ENCODE results near the gene RBSN. TPM values are rescaled to one million over a fixed set of nuclear protein-coding genes. Genes with fewer than 3 reads are reported as not detected.
A peak's percentile ranks its signal among the peaks of the same experiment; 100 is the strongest.

Gene RBSN
- total and polyA plus RNA-seq, 7 experiments from 2014 or later, result 20.5 to 54.4 (median 39.0) TPM

DNA sequence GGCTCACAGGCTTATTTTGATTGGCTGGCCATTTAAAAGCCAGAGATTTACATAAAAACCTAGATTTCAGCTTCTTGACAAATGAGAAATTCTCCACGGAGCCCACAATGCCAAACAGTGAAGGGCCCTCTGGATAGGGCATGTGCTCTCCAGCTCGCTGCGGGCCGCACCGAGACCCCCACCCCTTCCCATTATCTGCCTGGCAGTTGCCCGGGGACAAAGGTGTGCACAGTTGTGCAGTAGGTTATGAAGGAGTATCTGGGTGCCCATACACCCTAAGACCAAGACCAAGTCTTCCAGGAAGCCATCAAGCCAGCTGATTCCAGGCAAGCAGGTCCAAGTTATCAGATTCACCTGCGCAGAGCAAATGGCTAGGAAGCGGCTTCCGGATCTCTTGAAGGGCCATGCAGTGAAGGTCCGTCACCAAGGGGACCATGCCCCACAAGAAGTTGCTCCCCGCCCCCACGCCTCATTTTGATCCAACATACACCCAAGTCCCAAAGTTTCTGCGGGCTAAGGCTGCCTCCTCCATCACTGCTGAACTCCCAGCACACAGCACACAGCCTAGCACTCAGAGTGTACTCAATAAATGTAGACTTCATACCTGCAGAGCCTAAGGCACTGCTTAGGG, 35.2 kb downstream of the RBSN start:
- ATAC-seq (no peak), DNase-seq (no peak)
- Mint-ChIP-seq H3K36me3 (peaks cover 0 to 11% (median 2%) of the 10 kb centered on the region in 5 donors), H3K27ac (peak overlapping the region; percentile 57 to 96 (median 88)), H3K9me3 (no peaks in the 10 kb centered on the region), H3K4me1 (peaks cover 16 to 31% (median 25%) of the 10 kb centered on the region in 7 donors), H3K27me3 (no peaks in the 10 kb centered on the region), H3K4me3 (peak overlapping the region; percentile 94 to 98 (median 96))
- ChIA-PET CTCF (interaction anchor here (2.5 kb wide), 1 partner anchor 13 kb away, joined by 14 read pairs; no protein-coding TSS in a partner anchor), POLR2A (interaction anchor here (1.1 to 1.5 kb wide), 3 partner anchors 14 to 117 kb away, joined by 3 to 4 read pairs (median 4); no protein-coding TSS in a partner anchor)
- peak overlapping the region; percentile 87 for H3K27ac ChIP-seq (ENCODE audit: low read depth, low read length)
- peaks cover 7 to 14% of the 10 kb centered on the region in 2 donors for H3K4me1 ChIP-seq (ENCODE audit: control insufficient read depth in 2 of 2, insufficient read depth in 2 of 2, low read length in 2 of 2)
- peak overlapping the region; percentile 86 for H3K4me3 ChIP-seq (ENCODE audit: low read length)
- intact Hi-C loops (cut with micrococcal nuclease), result loop anchor here (2.0 to 10.0 kb wide), 2 partner anchors 13 to 1639 kb away; partner anchors contain the start of gene NUP210 (in 1 of the 2)
- no peaks in the 10 kb centered on the region for H3K27me3 ChIP-seq (ENCODE audit: control insufficient read depth in 2 of 2, insufficient read depth in 2 of 2, low read length in 2 of 2)
- H3K36me3 ChIP-seq (ENCODE audit: control insufficient read depth in 2 of 3, insufficient read depth in 3 of 3, low read length in 3 of 3), result peaks cover 0 to 11% (median 0%) of the 10 kb centered on the region in 3 experiments
- H3K9me3 ChIP-seq (ENCODE audit: control insufficient read depth in 2 of 3, low read length in 3 of 3), result no peaks in the 10 kb centered on the region

DNA sequence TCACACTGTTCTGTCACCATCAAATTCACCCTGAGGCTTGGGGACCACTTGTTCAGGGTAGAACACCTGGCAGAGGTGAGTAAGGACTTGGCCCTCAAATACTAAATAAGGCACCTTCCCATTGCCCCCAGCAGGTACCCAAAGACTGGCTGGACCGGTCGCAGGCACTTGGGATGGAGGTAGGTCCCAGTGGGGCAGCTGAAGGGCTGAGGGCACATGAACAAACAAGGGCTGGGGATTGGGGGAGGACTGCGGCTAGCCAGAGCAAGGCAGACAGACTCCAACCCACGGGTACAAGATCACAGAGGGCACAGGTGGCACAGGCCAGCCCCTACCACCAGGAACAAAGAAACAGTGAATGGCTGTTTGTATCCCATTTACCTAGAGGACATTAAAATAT, 35.7 kb downstream of the RBSN start:
- Histone ChIP-seq H3K27ac (ENCODE audit: low read depth, low read length) (no peak overlapping the region), H3K4me1 (ENCODE audit: control insufficient read depth in 2 of 2, insufficient read depth in 2 of 2, low read length in 2 of 2) (peaks cover 7 to 14% of the 10 kb centered on the region in 2 donors), H3K36me3 (ENCODE audit: control insufficient read depth in 2 of 3, insufficient read depth in 3 of 3, low read length in 3 of 3) (peaks cover 0 to 16% (median 4%) of the 10 kb centered on the region in 3 experiments), H3K4me3 (ENCODE audit: low read length) (no peak overlapping the region), H3K9me3 (ENCODE audit: control insufficient read depth in 2 of 3, low read length in 3 of 3) (no peaks in the 10 kb centered on the region), H3K27me3 (ENCODE audit: control insufficient read depth in 2 of 2, insufficient read depth in 2 of 2, low read length in 2 of 2) (no peaks in the 10 kb centered on the region)
- H3K36me3 Mint-ChIP-seq, result peaks cover 0 to 16% (median 6%) of the 10 kb centered on the region in 5 donors
- no peaks in the 10 kb centered on the region for H3K27me3 Mint-ChIP-seq
- H3K9me3 Mint-ChIP-seq, result no peaks in the 10 kb centered on the region
- H3K4me1 Mint-ChIP-seq, result peaks cover 21 to 36% (median 27%) of the 10 kb centered on the region in 7 donors
- DNase-seq, result no peak
- peak overlapping the region in 5 of 9 donors; percentile 11 to 87 (median 68) for H3K27ac Mint-ChIP-seq
- H3K4me3 Mint-ChIP-seq, result peak overlapping the region; percentile 94 to 98 (median 96)
- ChIA-PET CTCF (no interaction called here), POLR2A (no interaction called here)
- intact Hi-C loops (cut with micrococcal nuclease), result loop anchor here in 1 of 2 donors (10.0 kb wide), 1 partner anchor 1638 kb away; the partner anchor contains the start of gene NUP210
- no peak for ATAC-seq

DNA sequence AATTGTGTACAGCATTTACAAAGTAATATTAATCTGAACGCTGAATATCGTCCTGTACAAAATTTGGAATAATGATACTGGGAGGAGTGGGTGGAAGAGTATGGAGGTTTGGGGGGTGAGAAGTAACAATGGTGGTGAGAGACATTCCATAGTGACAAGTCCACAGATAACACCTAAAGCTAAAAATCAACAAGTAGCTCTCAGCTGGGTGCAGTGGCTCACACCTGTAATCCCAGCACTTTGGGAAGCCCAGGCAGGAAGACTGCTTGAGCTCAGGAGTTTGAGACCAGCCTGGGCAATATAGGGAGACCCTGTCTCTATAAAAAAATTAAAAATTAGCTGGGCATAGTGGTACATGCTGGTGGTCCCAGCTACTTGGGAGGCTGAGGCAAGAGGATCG, 38.9 kb downstream of the RBSN start:
- Mint-ChIP-seq H3K27me3 (no peaks in the 10 kb centered on the region), H3K4me1 (peaks cover 26 to 39% (median 34%) of the 10 kb centered on the region in 7 donors), H3K9me3 (peaks cover 0 to 4% (median 0%) of the 10 kb centered on the region in 11 donors), H3K36me3 (peaks cover 10 to 25% (median 12%) of the 10 kb centered on the region in 5 donors), H3K4me3 (no peak overlapping the region), H3K27ac (peak overlapping the region in 3 of 9 donors; percentile 29 to 88 (median 65))
- Histone ChIP-seq H3K4me1 (ENCODE audit: control insufficient read depth in 2 of 2, insufficient read depth in 2 of 2, low read length in 2 of 2) (peaks cover 7 to 18% of the 10 kb centered on the region in 2 donors), H3K27me3 (ENCODE audit: control insufficient read depth in 2 of 2, insufficient read depth in 2 of 2, low read length in 2 of 2) (no peaks in the 10 kb centered on the region), H3K27ac (ENCODE audit: low read depth, low read length) (no peak overlapping the region), H3K4me3 (ENCODE audit: low read length) (no peak overlapping the region), H3K9me3 (ENCODE audit: control insufficient read depth in 2 of 3, low read length in 3 of 3) (no peaks in the 10 kb centered on the region), H3K36me3 (ENCODE audit: control insufficient read depth in 2 of 3, insufficient read depth in 3 of 3, low read length in 3 of 3) (peaks cover 0 to 35% (median 4%) of the 10 kb centered on the region in 3 experiments)
- no peak for DNase-seq
- ChIA-PET CTCF (no interaction called here), POLR2A (interaction anchor here (0.9 kb wide), 1 partner anchor 12 kb away, joined by 5 read pairs; no protein-coding TSS in a partner anchor)
- intact Hi-C loops (cut with micrococcal nuclease), result loop anchor here in 1 of 2 donors (10.0 kb wide), 1 partner anchor 1635 kb away; the partner anchor contains the start of gene NUP210
- ATAC-seq, result no peak

DNA sequence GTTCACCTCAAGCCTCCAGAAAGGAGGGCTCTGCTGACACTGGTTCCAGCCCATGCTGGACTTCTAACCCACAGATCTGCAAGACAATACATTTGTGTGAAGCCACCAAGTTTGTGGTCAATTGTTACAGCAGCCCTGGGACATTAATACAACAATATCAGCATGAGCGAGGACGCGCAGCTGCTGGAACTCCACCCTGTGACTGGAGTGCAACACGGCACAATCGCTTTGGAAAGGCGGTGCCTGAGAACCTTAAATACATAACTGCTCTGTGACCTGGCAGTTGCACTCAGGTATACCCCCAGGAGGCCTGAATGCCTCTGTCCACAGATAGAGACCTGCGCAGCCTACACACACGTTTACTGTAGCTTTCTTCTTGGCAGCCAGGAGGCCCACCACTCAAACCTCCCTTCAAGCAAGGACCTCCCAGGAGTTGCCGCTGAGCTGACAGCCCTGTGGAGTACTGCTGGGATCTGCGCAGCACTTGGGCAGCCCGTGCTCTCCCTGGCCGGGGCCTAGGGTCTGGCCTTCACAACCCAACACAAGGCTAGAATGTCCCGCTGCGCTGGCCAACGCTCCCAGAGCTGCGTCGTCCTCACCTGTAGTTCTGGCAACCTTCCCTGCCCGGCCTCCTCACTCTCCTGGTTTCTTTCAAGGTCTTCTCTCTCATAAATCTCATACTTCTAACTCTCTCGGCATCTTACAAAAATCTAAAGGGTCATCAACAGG, 42.1 kb downstream of the RBSN start:
- H3K27me3 Mint-ChIP-seq, result no peaks in the 10 kb centered on the region
- ATAC-seq, result no peak
- intact Hi-C loops (cut with micrococcal nuclease), result no loop called here
- Histone ChIP-seq H3K27me3 (ENCODE audit: control insufficient read depth in 2 of 2, insufficient read depth in 2 of 2, low read length in 2 of 2) (no peaks in the 10 kb centered on the region), H3K4me3 (ENCODE audit: low read length) (no peak overlapping the region), H3K4me1 (ENCODE audit: control insufficient read depth in 2 of 2, insufficient read depth in 2 of 2, low read length in 2 of 2) (peaks cover 0 to 12% of the 10 kb centered on the region in 2 donors), H3K9me3 (ENCODE audit: control insufficient read depth in 2 of 3, low read length in 3 of 3) (no peaks in the 10 kb centered on the region), H3K27ac (ENCODE audit: low read depth, low read length) (no peak overlapping the region), H3K36me3 (ENCODE audit: control insufficient read depth in 2 of 3, insufficient read depth in 3 of 3, low read length in 3 of 3) (peaks cover 0 to 46% (median 4%) of the 10 kb centered on the region in 3 experiments)
- peaks cover 17 to 41% (median 32%) of the 10 kb centered on the region in 7 donors for H3K4me1 Mint-ChIP-seq
- POLR2A ChIA-PET, result no interaction called here
- H3K4me3 Mint-ChIP-seq, result peak overlapping the region in 1 of 10 donors; percentile 35
- DNase-seq, result no peak
- peaks cover 0 to 7% (median 0%) of the 10 kb centered on the region in 11 donors for H3K9me3 Mint-ChIP-seq
- H3K27ac Mint-ChIP-seq, result peak overlapping the region in 3 of 9 donors; percentile 0 to 64 (median 63)
- peaks cover 11 to 37% (median 16%) of the 10 kb centered on the region in 5 donors for H3K36me3 Mint-ChIP-seq
- CTCF ChIA-PET, result no interaction called here

DNA sequence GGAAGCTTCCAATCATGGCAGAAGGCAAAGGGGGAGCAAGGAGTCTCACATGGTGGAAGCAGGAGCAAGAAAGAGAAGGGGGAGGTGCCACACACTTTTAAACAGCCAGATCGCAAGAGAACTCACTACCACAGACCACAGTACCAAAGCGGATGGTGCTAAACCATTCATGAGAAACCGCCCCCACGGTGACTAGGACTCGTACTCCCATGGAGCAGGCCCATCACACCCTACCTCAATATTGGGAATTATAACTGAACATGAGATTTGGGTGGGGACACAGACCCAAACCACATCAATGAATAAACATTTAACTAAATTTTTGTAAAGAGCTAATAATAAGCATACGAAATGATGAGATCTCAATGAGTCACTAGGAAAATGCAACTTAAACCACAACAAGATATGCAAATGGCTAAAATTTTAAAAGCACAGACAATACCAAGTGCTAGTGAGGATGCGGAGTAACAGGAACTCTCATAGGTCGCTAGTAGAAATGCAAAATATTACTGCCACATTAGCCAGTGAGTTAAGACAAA, 43.9 kb downstream of the RBSN start:
- H3K4me3 ChIP-seq (ENCODE audit: low read length), result no peak overlapping the region
- peaks cover 0 to 57% (median 4%) of the 10 kb centered on the region in 3 experiments for H3K36me3 ChIP-seq (ENCODE audit: control insufficient read depth in 2 of 3, insufficient read depth in 3 of 3, low read length in 3 of 3)
- ATAC-seq (peak; percentile 69), DNase-seq (peak in 1 of 9 donors; percentile 55)
- H3K4me1 ChIP-seq (ENCODE audit: control insufficient read depth in 2 of 2, insufficient read depth in 2 of 2, low read length in 2 of 2), result peaks cover 0 to 12% of the 10 kb centered on the region in 2 donors
- ChIA-PET CTCF (no interaction called here), POLR2A (interaction anchor here (1.0 kb wide), 1 partner anchor 10 kb away, joined by 4 read pairs; the partner anchor contains the start of gene MRPS25)
- H3K9me3 ChIP-seq (ENCODE audit: control insufficient read depth in 2 of 3, low read length in 3 of 3), result no peaks in the 10 kb centered on the region
- peaks cover 20 to 47% (median 39%) of the 10 kb centered on the region in 7 donors for H3K4me1 Mint-ChIP-seq
- H3K4me3 Mint-ChIP-seq, result peak overlapping the region in 3 of 10 donors; percentile 12 to 49 (median 42)
- H3K27ac ChIP-seq (ENCODE audit: low read depth, low read length), result no peak overlapping the region
- H3K27ac Mint-ChIP-seq, result peak overlapping the region in 7 of 9 donors; percentile 42 to 84 (median 58)
- H3K27me3 Mint-ChIP-seq, result no peaks in the 10 kb centered on the region
- no peaks in the 10 kb centered on the region for H3K27me3 ChIP-seq (ENCODE audit: control insufficient read depth in 2 of 2, insufficient read depth in 2 of 2, low read length in 2 of 2)
- peaks cover 0 to 7% (median 0%) of the 10 kb centered on the region in 11 donors for H3K9me3 Mint-ChIP-seq
- peaks cover 11 to 38% (median 16%) of the 10 kb centered on the region in 5 donors for H3K36me3 Mint-ChIP-seq
- intact Hi-C loops (cut with micrococcal nuclease), result no loop called here

DNA sequence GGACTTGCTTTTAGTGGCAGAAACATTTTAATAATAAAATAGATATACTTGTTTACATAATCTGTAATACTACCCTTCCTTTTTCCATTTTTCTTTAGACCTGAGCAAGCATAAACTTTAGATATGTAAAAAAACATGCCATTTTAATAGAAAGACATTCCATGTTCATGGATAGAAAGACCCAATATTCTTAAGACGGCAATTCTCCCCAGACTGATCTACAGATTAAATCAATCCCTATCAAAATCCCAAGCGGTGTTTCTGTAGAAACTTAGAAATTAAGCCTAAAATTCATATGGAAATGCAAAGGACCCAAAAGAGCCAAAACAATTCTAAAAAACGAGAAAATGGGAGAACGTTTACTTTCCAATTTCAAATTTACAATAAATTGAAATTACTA, 45.4 kb downstream of the RBSN start:
- Histone ChIP-seq H3K27ac (ENCODE audit: low read depth, low read length) (no peak overlapping the region), H3K4me1 (ENCODE audit: control insufficient read depth in 2 of 2, insufficient read depth in 2 of 2, low read length in 2 of 2) (peaks cover 0 to 12% of the 10 kb centered on the region in 2 donors), H3K4me3 (ENCODE audit: low read length) (no peak overlapping the region), H3K36me3 (ENCODE audit: control insufficient read depth in 2 of 3, insufficient read depth in 3 of 3, low read length in 3 of 3) (peaks cover 8 to 64% (median 10%) of the 10 kb centered on the region in 3 experiments), H3K27me3 (ENCODE audit: control insufficient read depth in 2 of 2, insufficient read depth in 2 of 2, low read length in 2 of 2) (no peaks in the 10 kb centered on the region), H3K9me3 (ENCODE audit: control insufficient read depth in 2 of 3, low read length in 3 of 3) (no peaks in the 10 kb centered on the region)
- DNase-seq (no peak), ATAC-seq (no peak)
- Mint-ChIP-seq H3K27ac (peak overlapping the region in 5 of 9 donors; percentile 0 to 59 (median 49)), H3K9me3 (peaks cover 0 to 7% (median 0%) of the 10 kb centered on the region in 11 donors), H3K27me3 (no peaks in the 10 kb centered on the region), H3K4me1 (peaks cover 20 to 47% (median 35%) of the 10 kb centered on the region in 7 donors), H3K4me3 (no peak overlapping the region), H3K36me3 (peaks cover 11 to 37% (median 18%) of the 10 kb centered on the region in 5 donors)
- POLR2A ChIA-PET, result no interaction called here
- CTCF ChIA-PET, result no interaction called here
- intact Hi-C loops (cut with micrococcal nuclease), result loop anchor here in 1 of 2 donors (5.0 kb wide), 1 partner anchor 126 kb away; no protein-coding TSS in a partner anchor

All from naive thymus-derived CD4-positive, alpha-beta T cell (primary cell).